MM.1S (cell line): ENCODE results near the gene MYO10.

ENCODE experiments used
- CTCF ChIP-seq: fragments of 300-600 bp; sonication (generic); IDR thresholded peaks from 2 replicates; pipeline ENCODE4 v1.5.1; 2016; ENCODE audit warnings: antibody characterized with exemption, low read length, mixed read lengths
- EZH2 ChIP-seq: fragments of 300-600 bp; sonication (generic); optimal IDR thresholded peaks from 2 replicates; pipeline ENCODE3; 2017; ENCODE audit warnings: low read depth, mild to moderate bottlenecking, antibody characterized with exemption, low read length, mixed read lengths

DNA sequence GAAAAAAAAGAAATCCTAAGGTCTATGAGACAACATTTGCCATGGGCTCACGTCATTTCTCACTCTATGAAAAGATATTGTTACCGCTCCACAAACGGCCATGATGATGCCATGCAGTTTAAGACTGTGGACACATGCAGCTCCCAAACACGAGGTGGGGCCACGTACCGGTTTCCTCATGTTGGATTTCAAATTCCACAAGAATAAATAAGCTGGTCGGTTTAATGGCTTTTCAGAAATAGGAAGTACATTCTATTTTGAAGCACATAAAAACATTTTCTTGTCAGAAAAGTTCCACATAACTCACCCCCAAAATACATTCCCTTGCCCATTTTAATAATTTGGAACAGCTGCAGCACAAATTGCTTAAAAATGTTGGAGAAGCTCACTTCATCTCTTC, 130.6 kb downstream of the MYO10 start:
- TF ChIP-seq EZH2, result no peak
- TF ChIP-seq CTCF, result no peak
